Measurements from ENCODE around the gene TICAM2. TPM values are rescaled to one million over a fixed set of nuclear protein-coding genes. Genes with fewer than 3 reads are reported as not detected.

The TICAM2 gene
- polyA plus RNA-seq, 2 of the 4 experiments (the other 2 are of a cell fraction): 0.34 to 0.77 TPM

DNA sequence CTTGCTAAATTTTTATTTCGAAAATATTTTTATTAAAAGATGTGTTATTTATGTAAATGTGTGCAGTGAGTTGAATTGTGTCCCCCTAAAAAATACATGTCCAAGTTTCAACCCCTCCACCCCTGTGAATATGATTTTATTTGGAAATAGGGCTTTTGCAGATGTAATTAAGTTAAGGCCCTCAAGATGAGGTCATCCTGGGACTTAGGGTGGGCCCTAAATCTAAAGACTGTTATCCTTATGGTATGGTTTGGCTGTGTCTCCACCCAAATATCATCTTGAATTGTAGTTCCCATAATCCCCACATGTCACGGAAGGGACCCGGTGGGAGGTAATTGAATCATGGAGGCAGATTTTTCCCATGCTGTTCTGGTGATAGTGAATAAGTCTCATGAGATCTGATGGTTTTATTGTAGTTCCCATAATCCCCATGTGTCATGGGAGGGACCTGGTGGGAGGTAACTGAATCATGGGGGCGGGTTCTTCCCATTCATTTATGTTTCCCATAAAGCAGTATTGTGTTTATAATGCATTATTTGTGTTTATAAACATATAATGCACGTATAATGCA is 25.1 kb upstream of the TICAM2 start:
- TF ChIP-seq PHF8 (IDR thresholded peaks at IDR 0.05; ENCODE audit: borderline replicate concordance, low read depth): no peak
- TF ChIP-seq HMGXB4 (CRISPR knock-in tag; IDR thresholded peaks at IDR 0.05; ENCODE audit: borderline replicate concordance): no peak
- no peak for TF ChIP-seq KDM5A (IDR thresholded peaks at IDR 0.05)
- TF ChIP-seq JUNB (IDR thresholded peaks at IDR 0.05): no peak
- TF ChIP-seq REST (IDR thresholded peaks at IDR 0.05): no peak
- TF ChIP-seq POLR2A (IDR thresholded peaks at IDR 0.05; ENCODE audit: low read length): no peak
- no peak for TF ChIP-seq HOXB13 (CRISPR knock-in tag; IDR thresholded peaks at IDR 0.05; ENCODE audit: low read depth)
- TF ChIP-seq HOXB5 (CRISPR knock-in tag; IDR thresholded peaks at IDR 0.05): no peak
- no peak for TF ChIP-seq BCL3 (IDR thresholded peaks at IDR 0.05)
- TF ChIP-seq, protein P1, sequence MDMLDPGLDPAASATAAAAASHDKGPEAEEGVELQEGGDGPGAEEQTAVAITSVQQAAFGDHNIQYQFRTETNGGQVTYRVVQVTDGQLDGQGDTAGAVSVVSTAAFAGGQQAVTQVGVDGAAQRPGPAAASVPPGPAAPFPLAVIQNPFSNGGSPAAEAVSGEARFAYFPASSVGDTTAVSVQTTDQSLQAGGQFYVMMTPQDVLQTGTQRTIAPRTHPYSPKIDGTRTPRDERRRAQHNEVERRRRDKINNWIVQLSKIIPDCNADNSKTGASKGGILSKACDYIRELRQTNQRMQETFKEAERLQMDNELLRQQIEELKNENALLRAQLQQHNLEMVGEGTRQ (IDR thresholded peaks at IDR 0.05): no peak
- no peak for TF ChIP-seq CHD4 (IDR thresholded peaks at IDR 0.05; ENCODE audit: borderline replicate concordance)
- TF ChIP-seq SMC3 (IDR thresholded peaks at IDR 0.05): no peak
- FAIRE-seq: no peak
- Histone ChIP-seq H3K4me1 (peaks cover 25% of the 10 kb centered on the region; the same call in 2 of the 3 replicates), H3K27ac (no peak overlapping the region), H3K9me3 (no peaks in the 10 kb centered on the region), H3K4me3 (no peak overlapping the region), H3K4me2 (peak overlapping the region; percentile 82; the same call in 2 of the 3 replicates)
- peak in 1 of 2 experiments; percentile 6 for DNase-seq (ENCODE audit: low read depth in 1 of 2, low spot score in 1 of 2)
- ATAC-seq: no peak
- 69% methylated on average over 5 of the region's 5 CpGs for WGBS (ENCODE audit: missing lambda C conversion rate)
- ChIA-PET POLR2A (no interaction called here), CTCF (interaction anchor here (1.2 to 4.0 kb wide), 2 partner anchors 204 to 441 kb away, joined by 3 to 15 read pairs; no protein-coding TSS in a partner anchor)

- WGBS (ENCODE audit: missing lambda C conversion rate): 1% methylated on average over 9 of the region's 9 CpGs
- FAIRE-seq: no peak
- peak overlapping the region; percentile 98 for H3K4me3 ChIP-seq
- ATAC-seq: peak; percentile 23 to 56; a peak in 5 of 6 replicates
- H3K27ac ChIP-seq: peak overlapping the region; percentile 72 to 80
- H3K4me1 ChIP-seq: peaks cover 25% of the 10 kb centered on the region; the same call in 2 of the 3 replicates
- no peak for DNase-seq (ENCODE audit: low read depth in 1 of 2, low spot score in 1 of 2)
- H3K9me3 ChIP-seq: no peaks in the 10 kb centered on the region
- peak overlapping the region; percentile 82 for H3K4me2 ChIP-seq
- ChIA-PET CTCF (interaction anchor here (1.1 to 3.9 kb wide), 2 partner anchors 9 to 205 kb away, joined by 3 to 18 read pairs (median 5); no protein-coding TSS in a partner anchor), POLR2A (interaction anchor here (0.6 to 0.7 kb wide), 2 partner anchors 11 to 44 kb away, joined by 3 to 8 read pairs; no protein-coding TSS in a partner anchor)
- TF ChIP-seq CBX2 (IDR thresholded peaks at IDR 0.05; ENCODE audit: borderline replicate concordance, low read depth) (no peak), E2F6 (IDR thresholded peaks at IDR 0.05; ENCODE audit: borderline replicate concordance, low read depth) (peak; percentile 7; the same call in 1 of the 2 replicates)
Measured at GRCh38 chr5:115626445-115626823, 24.2 kb upstream of the TICAM2 start.

All from A549 (cell line).